Left colon (tissue), 2 donors: ENCODE results near the gene SURF6. TPM values are rescaled to one million over a fixed set of nuclear protein-coding genes. Genes with fewer than 3 reads are reported as not detected.
A peak's percentile ranks its signal among the peaks of the same experiment; 100 is the strongest.

ENCODE experiments used
- ATAC-seq: fragments of 200-7000 bp; cut with Tn5 transposase; one replicate; pipeline ENCODE4 v1.9.1; 2020; ENCODE audit warnings: mild to moderate bottlenecking, moderate library complexity
- DNase-seq, 2 donors: peaks; one replicate each; pipeline ENCODE4 v3.0.0-alpha.2; 2020
- intact Hi-C, 2 donors: fragments of 100-400 bp; cut with DNase I in 1 of 2; cut with micrococcal nuclease in 1 of 2; formaldehyde crosslinking; loops; one replicate each; pipeline versions ENCODE4 v1.11.2 to v1.14.0; 2022; cut with DNase I, micrococcal nuclease
- total RNA-seq, 2 donors: library from RNA; stranded (reverse); fragmentation: NEBNext Ultra II Directional; extraction: Animal tissue kit (Norgen Biotek cat#: 25700); gene quantifications; one replicate each; pipeline ENCODE4 v1.2.1, GENCODE V29; 2021
- donor health status: DM: no; HTN: no; CAD: no.
- donor health status: DM: yes; HTN: yes; CAD: no.

Gene SURF6
- total RNA-seq, 2 donors from 2014 or later, result 24.1 to 27.8 TPM

DNA sequence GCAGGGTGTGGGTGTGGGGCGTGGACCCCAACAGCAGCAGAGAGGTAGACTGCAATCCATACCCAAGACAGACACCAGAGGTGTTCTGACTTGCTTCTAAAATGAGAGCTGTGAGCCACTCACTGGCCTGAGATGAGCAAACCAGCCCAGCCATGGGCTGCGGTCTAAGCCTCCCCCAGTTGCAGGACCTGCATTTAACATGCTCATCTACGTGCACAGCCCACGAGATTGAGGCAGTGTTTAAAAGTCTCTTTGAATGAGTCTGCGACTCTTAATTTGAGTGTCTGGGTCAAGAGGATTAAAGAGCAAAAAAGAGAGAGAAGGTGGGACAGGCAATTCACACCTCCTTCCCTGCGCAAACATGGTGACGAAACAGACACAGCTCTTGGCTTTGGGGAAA lies 33.9 kb upstream of the SURF6 start:
- intact Hi-C loops, result no loop called here
- ATAC-seq (no peak), DNase-seq (no peak)

DNA sequence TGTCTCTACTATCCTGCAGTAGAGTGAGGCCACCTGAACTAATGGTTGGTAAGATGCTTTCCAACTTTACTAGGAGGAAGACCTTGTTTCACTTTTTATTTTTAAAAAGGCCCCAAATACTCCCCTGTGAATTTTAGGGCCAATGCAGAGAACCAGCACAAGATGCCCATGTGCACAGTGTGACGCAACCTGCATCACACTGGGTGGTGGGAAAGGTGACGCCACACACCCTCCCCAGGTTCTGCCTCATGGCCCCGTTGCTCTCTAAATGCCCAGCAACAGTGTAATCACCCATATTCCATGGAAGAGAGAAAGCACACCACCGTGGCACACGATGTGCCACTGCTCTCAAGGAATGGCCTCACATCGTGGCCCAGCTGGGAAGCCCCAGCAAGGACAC lies 33.4 kb upstream of the SURF6 start:
- DNase-seq (no peak), ATAC-seq (no peak)
- intact Hi-C loops, result no loop called here

GRCh38 chr9:133368249-133368881 lies 32.4 kb upstream of the SURF6 start:
- ATAC-seq (peak; percentile 94), DNase-seq (no peak)
- intact Hi-C loops, result no loop called here

DNA sequence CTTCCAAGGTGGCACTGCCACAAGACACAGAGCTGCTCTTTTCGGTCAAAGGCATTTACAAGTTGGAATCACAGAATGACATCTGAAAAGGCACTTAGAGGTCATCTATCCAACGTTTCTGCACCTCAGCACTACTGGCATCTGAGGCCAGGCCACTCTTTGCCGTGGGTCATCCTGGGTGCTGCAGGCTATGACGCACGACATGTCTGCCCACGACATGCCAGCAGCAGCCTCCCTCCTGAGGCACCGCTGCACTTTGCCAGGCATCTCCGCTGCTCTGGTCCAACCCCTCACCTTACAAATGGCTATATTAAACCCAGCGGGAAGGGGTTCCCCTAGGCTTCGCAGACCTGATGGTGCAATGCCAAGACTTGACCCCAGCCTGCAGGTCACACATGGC lies 31.8 kb upstream of the SURF6 start:
- DNase-seq (no peak), ATAC-seq (no peak)
- intact Hi-C loops, result no loop called here

DNA sequence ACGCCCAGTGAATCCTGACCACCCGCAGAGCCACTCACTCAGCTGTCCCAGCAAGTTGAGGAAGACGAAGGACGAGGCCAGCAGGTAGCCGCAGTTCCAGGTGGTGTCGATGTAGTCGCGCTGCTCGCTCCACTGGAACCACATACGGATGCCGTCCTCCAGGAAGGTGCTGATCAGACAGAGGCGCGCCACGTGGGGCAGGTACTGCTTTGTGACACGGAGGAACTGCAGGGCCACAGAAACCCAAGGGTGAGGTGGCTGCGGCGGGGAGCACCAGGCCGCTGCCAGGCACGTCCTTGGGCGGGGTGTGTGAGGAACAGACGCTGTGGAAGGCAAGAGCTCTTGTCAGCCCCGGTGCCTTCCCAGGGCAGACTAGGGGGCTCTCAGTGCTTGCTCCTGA lies 31.2 kb upstream of the SURF6 start:
- intact Hi-C loops, result no loop called here
- no peak for ATAC-seq
- DNase-seq, result no peak

- no peak for DNase-seq
- intact Hi-C loops, result no loop called here
- ATAC-seq, result no peak
These were observed 30.4 kb upstream of the SURF6 start for GRCh38 chr9:133366435-133366834.

DNA sequence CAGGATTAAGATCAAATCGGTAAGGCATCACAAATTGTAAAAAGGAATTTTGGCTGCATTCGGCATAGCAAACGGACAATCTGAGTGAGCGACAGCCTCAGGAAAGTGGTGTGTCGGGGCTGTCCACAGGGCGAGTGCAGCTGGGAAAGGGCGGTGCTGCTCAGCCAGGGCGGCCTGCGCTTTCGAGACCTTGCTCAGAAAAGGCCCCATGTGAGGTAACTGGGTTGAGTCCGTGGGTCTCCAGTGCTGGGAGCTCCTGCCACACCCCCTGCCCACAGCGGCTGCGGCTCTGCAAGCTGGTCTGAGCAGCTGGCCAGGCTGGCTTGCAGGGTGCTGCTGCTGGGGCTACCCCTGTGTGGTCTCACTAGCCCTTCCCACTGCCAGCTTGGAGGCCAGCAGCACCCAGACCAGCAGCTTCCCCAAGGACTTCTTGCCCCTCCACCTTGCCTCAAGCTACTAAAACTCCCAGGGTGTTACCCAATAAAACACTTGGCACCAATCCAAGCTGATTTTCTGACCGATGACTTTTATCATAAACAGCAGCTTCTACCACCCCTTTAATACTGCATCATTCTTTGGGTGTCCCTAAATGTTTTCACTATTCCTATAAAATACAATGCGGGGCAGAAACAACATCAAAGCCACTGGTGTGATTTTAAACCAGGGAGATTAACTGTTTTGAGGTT lies 26.5 kb upstream of the SURF6 start:
- DNase-seq, result no peak
- no peak for ATAC-seq
- intact Hi-C loops, result no loop called here

GRCh38 chr9:133361507-133362092 lies 25.6 kb upstream of the SURF6 start:
- no peak for DNase-seq
- intact Hi-C loops, result no loop called here
- no peak for ATAC-seq

- DNase-seq (no peak), ATAC-seq (no peak)
- intact Hi-C loops, result no loop called here
These were observed 24.7 kb upstream of the SURF6 start for GRCh38 chr9:133360400-133361393.

DNA sequence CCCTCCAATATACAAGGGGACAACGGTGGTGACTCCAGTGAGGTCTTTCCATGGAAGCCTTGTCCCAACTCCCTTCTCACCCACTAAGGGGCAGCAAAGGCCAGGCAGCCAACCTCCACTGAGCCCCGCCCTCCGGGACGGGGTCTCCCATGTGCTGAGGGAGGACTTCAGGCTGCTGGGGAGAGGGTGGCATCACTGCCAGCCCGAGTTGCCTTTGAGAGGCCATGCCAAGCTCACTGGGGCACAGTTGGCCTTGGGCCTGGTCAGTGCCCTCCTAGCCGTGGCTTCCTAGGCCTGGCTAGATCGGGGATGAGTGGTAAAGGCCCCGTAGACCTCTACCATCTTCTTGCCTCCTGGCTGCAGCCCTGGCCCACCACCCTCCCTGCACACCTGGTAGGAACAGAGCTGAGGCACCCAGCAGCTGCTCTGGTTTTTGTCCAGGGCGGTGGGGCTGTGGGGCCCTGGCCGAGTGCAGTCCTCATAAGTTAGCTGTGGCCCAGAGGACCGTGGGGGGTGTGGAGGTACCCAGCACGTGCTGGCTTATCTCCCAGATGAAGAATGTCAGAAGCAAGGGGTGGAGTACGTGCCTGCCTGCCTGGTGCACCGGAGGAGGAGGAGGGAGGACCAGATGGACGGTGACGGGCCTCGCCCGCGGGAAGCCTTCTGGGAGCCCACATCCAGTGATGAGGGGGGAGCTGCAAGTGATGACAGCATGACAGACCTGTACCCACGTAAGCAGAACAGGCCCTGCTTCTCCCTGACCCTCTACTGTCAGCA lies 23.6 kb upstream of the SURF6 start:
- DNase-seq (no peak), ATAC-seq (no peak)
- intact Hi-C loops, result no loop called here

- ATAC-seq, result no peak
- DNase-seq, result no peak
- intact Hi-C loops, result no loop called here
These were observed 21.7 kb upstream of the SURF6 start for GRCh38 chr9:133357656-133358055.

DNA sequence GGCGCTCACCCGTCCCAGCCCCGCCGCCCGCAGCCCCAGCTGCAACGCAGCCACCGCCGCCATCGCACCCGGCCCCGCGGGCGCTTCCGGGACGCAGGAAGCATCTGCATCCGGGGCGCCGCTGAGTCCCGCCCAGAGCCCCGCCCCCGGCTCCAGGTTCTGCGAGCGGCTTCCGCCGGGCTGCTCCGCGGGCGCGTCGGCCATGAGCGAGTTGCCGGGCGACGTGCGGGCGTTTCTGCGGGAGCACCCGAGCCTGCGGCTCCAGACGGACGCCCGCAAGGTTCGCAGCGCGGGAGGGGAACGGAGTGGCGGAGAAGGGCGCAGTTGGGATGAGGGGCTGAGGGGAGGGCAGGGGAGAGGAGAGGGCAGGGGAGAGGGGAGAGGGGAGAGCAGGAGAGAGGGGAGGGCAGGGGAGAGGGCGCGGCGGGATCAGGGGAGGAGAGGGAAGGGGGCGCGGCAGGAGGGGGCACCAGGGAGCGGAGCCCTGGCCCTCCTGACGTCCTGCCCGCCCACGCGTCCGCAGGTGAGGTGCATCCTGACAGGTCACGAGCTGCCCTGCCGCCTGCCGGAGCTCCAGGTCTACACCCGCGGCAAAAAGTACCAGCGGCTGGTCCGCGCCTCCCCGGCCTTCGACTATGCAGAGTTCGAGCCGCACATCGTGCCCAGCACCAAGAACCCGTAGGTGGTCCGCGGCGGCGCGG lies 20.6 kb upstream of the SURF6 start, which contains the start of the genes SURF1 and SURF2:
TSS of gene SURF1 (minus strand) at position 97 of the 701 bp plus-strand sequence. CDS start at position 63, 34 bp downstream.
TSS of gene SURF2 (plus strand) at position 160 of the 701 bp plus-strand sequence. CDS start at position 203, 43 bp downstream.
- peak; percentile 85 to 96 for DNase-seq
- ATAC-seq, result peak; percentile 90
- intact Hi-C loops, result no loop called here

- intact Hi-C loops, result no loop called here
- ATAC-seq (peak; percentile 40), DNase-seq (no peak)
These were observed 19.9 kb upstream of the SURF6 start for GRCh38 chr9:133355881-133356357.

DNA sequence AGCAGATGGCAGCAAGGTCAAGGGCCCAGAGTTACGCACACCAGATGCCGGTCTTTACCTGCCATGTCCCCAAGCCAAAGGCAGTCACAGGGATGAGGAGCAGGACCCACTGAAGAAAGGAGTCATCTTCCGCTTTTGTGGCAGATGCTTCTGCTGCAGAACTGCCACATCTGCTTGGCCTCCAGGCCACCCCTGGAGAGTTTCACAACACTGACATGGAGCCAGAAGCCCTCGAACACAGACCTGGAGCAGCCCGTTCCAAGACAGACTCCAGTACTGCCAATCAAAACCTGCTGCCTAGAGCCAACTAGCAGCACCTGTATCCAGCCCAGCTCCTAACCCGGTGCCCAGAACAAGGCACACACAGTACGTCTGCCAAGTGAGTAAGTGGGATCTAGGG lies 18.8 kb upstream of the SURF6 start:
- no peak for DNase-seq

DNA sequence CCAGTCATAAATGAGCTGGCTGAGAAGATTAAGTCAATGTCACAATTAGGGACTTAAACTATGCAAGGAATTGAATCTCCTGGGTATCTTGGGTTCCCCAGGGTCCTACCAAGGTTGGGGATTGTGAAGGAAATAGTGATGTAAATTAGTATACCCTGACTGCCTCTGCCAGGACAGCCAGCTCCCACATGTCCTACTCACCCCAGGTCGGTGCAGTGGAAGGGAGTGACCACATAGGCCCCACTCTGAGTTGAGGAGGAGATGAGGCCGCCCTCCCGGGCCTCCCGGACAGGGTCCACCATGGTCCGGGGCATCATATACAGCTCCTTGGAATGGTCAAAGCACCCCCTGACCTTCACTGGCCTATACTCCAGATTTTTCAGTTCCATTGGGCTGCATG lies 17.6 kb upstream of the SURF6 start:
- DNase-seq (no peak), ATAC-seq (no peak)
- intact Hi-C loops, result no loop called here

More for the DNA sequence above, 18.8 kb upstream of the SURF6 start:
- intact Hi-C loops, result no loop called here
- ATAC-seq, result no peak

GRCh38 chr9:133352635-133353340 lies 16.8 kb upstream of the SURF6 start:
- no peak for ATAC-seq
- intact Hi-C loops, result no loop called here
- no peak for DNase-seq
